ENCODE results near the gene RIN3.
"Not testable (repeated sequence)": the region's sequence is repeated elsewhere in the genome, so short reads cannot be mapped to it uniquely, and the experiment has no call there.

Gene RIN3

DNA sequence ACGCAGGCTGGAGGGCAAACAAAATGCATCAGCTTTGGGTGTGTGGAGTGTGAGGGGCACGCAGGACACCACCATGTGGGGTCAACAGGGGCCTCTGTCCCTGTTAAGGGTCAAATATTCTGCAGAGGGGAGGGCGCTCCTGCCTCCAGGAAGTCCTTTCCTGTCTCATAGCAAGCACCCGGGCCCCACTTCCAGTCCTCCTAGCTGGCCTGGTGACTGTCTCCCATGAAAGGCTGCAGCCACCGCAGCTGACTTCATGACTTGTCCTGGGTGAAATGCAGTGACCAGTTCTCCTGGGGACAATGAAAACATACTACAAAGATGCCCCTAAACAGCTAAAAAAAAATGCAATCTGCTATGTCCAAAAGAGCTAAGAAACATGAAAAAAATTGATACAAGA, 181.2 kb downstream of the RIN3 start:
- no peak for DNase-seq

DNA sequence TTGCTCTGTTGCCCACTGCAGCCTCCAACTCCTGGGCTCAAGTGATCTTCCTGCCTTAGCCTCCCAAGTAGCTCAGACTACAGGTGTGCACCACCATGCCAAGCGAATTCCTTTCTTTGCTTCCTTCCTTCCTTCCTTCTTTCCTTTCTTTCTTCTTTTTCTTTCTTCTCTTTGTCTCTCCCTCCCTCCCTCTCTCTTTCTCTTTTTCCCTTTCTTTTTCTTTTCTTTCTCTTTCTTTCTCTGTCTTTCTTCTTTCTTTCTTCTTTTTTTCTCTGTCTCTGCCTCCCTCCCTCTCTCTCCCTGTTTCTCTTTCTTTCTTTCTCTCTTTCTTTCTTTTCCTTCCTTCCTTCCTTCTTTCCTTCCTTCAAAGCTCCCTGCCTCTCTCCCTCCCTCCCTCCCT, 182.0 kb downstream of the RIN3 start:
- no peak for DNase-seq

DNA sequence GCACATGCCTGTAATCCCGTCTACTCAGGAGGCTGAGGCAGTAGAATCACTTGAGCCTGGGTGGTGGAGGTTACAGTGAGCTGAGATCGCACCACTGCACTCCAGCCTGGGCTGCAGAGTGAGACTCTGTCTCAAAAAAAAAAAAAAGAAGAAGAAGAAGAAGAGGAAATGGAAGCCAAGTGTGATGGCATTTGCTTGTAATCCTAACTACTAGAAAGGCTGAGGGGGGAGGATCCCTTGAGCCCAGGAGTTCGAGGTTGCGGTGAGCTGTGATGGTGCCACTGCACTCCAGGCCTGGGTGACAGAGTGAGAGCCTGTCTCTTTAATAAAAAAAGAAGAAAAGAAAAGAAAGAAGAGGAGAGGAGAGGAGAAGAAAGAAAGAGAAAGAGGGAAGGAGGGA, 182.8 kb downstream of the RIN3 start:
- DNase-seq = peak; percentile 64

DNA sequence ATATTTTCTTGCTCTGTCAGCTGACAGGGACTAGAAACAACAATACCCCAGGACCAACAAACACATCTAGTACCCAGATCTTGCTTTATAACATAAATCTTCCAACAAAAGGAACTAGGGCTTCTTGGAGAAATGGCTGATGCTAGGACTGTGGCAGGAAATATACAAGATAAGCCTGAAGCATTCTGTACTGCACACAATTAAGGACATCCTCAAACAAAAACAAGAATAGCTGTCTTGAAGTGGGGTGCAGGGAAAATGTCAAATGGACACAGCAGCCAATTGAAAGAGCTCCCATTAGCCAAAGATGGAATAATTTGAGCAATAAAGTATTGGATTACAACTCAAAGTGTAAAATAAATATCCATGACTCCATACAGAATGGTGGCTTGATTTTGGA, 184.8 kb downstream of the RIN3 start:
- no peak for DNase-seq

DNA sequence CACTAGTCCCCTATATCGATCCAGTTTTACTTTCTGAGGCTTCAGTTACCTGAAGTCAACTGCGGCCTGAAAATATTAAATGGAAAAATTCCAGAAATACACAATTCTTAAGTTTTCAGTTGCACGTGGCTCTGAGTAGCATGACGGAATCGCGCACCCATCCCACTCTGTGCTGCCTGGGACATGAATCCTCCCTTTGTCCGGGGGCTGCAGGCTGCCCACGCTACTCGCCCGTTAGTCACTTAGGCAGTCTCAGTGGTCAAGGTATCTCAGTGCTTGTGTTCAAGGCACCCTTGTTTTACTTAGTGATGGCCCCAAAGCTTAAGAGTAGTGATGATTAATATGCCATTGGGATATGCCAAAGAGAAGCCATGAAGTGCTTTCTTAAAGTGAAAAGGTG, 188.2 kb downstream of the RIN3 start:
- DNase-seq = no peak

DNA sequence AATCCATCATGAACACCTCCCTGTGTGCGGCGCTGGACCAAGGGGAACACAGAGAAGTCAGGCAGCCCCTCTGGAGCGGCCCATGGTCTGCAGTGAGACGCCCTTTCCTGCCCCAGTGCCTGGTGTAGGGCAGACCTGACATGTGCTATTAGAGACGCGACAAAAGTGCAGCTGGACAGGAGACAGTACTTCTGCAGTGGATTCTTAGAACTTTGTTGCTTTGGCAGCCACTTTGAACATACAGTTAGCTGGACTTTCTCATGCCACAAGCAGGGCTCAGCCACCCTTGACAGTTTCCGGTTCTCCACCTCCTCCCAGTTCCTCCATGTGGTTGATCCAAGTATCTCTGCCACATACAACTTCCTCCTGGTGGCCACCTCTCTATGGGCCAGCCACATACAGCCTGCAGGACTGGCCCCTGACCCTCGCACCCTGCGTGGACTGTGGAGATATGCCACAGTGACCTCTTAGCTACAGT, 188.9 kb downstream of the RIN3 start:
- DNase-seq = peak; percentile 46

DNA sequence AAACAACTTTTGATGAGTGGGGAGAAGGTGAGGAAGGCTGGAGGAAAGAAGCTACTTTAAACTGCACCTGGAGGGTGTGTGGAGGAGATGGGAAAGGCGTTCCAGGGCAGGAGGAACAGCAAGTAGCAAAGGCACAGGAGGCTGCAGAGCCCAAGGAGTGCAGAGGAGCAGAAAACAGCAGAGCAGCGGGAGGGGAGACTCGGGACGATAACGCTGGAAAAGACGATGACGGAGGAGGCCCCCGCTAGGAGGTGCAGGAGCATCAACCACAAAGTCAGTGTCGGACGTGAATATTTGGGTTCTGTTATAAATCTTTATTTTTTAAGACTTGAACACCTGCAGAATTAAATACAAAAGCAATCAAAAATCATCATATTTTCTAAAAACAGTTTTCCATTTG, 189.9 kb downstream of the RIN3 start:
- DNase-seq = no peak

DNA sequence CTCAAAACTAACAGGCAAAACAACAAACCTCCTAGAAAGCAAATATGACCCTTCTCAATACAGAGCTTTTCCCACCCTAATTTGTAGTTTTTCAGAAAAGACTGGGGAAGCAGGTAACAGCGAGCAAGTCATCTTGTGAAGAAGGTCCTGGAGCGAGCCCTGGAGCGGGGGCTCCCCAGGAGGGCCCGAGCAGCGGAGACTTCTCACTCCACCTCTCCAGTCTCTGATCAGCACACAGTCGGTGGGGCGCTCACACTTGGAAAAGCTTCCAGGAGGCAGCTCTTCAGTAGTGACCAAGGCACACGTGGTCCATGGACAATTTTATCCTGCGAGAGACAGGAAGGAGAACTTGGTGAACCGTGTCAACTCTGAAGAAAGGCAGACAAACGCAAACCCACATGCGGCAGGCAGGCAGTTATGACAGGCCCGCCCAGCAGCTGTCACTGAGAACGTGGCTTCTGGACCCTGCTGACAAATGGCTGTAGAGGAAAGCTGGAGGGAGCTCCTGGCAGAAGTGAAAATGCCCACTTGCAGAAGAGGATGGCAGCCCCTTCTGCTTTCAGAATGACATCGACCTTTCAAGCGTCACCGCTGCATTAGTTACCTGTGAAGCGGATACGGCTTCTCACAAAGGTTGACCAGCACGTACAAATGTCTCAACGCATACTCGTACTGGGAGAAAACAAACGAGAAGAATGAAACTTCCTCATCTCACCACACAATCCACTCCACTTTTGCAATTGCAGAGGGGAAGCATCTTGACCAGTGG, 190.6 kb downstream of the RIN3 start:
- DNase-seq = peak; percentile 18

DNA sequence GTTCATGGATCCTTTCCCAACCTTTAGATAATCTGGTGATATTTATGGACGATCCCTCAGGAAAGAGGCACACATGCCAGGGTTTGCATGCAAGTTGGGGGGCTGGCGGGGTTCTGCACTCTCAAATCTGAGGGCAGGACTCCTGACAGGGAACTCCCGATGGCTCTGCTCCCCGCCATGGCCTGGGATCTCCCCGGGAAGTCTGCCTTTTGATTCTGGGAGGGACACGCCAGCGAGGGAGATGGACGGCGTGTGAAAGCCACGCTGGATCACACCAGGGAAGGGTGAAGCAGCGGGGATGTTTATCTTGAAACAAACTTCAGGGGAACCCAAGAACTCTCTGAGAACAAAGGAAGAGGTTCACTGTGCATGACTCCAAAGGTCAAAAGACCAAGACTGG, 191.2 kb downstream of the RIN3 start:
- no peak for DNase-seq

DNA sequence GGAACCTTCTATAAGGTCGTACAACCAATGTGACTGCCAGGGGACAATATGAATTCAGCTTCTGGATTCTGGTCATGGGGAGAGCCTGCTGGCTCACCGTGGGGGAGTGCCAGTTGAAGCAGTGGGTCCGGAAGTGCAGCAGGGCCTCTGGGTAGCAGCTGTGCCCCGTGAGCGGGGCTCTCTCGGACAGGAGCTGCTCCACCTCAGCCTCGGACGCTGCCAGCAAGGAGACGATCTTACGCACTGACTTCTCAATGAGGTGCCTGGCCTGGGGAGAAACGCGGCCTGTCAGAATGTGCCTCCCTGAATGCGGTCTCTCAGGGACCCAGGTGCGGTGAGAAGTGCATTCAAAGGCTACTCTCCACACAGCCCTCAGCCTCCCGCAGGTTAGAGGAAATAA, 192.8 kb downstream of the RIN3 start:
- DNase-seq = no peak

DNA sequence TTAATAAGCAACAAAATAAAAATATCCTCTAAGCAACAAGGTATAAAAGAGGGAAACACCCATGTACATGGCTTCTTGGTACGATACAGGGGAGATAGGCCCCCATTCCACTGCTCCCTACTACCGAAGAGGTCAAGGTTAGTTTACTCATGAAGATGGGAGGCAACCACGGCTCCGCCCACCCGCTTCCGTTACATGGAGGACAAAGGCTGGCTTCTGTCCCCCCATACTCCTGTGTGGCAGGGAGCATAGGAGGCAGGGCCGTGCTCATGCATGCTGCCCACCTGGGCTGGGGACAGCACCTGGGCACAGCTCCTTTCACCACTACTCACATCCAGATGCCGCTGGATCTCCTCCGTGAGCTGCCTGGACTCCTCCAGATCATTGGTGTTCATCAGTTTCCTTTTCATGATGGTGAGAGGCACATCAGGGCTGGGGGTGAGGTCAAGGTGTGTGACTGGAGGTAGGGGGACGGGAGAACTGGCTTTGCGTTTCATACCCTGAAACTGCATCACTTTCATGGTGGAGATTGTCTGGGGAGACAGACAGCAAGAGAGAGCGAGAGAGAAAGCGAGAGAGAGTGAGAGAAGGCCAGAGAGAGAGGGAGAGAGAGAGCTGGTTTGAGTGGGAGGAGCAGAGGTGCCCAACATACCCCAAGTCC, 195.9 kb downstream of the RIN3 start:
- no peak for DNase-seq

DNA sequence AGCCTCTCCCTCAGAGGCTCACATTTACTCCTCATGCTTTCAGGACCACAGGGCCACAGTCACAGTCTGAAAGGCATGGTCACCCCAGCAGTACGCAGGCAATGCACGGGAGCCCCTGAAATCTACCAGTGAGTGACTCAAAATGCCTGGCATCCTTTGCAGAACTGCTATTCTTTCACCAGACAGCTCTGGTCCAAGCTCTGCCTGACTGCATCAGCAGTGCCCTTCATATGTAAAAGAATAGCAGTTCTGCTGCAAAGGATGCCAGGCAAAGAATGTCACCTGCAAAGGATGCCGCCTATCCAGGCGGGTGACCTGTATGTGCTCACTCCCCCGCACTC, 196.4 kb downstream of the RIN3 start:
- DNase-seq = no peak

DNA sequence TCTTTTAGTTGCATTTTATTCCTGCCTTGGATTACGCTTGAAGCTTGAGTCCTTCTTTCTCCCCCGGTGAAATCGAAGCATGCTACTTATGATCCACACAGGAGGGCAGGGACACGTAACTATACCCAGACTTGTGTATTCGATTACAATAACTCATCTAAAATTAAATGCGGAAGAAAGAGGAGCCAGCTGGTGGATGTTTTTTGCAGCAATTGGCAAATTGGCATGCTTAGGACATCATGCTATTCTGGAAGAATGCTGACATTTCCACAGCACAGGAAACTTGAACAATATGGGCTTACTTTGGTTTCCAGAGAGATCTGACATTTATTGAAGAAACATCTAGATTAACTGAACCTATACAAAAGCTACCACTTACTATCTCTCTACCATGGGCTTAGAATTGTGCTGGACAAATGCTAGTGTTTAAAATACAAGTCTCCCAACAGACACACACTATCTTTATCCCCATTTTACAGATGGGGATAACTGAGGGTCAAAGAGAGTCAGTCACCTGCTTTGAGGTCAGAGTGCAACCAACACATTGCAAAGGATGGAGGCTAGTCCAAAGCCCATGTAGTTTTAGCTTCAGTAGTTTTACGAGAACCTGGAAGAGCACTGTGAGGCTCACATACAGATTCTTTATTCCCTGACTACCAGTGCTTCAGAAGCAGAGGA, 198.5 kb downstream of the RIN3 start:
- no peak for DNase-seq

DNA sequence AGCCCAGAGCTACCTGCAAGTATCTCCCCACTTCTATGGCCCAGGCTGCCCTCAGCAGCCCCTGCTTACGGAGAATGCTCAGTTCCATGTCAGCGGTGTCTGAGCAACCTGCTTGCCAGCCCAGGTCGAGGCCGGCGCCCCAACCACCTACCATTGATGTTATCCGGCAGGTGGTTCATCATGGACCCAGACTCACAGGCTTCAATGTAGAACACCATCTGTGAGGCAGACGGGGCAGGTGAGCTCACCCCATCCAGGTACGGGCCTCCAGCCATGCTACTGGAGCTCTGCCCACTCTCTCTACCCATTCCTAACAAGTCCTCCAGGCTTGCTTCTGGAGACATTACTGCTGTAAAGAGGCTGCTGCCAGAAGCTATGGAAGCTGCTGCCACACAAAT, 199.1 kb downstream of the RIN3 start:
- DNase-seq = no peak

DNA sequence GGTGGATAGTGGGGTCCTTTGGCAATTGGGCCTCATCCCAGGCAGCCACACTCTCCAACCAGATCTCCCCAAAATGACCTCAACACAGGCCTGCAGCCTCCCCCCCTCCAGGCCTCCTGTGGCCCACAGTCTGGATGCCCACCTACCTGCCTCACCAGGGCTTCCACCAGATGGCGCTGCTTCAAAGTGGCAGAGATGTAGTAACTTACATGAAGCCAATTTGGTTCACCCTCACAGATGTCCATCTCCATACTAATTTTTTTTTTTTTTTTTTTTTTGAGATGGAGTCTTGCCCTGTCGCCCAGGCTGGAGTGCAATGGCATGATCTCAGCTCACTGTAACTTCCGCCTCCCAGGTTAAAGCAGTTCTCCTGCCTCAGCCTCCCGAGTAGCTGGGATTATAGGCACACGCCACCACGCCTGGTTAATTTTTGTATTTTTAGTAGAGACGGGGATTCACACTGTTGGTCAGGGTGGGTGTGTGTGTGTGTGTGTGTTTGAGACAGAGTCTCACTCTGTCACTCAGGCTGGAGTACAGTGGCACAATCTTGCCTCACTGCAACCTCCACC, 201.2 kb downstream of the RIN3 start:
- not testable (repeated sequence) for DNase-seq

DNA sequence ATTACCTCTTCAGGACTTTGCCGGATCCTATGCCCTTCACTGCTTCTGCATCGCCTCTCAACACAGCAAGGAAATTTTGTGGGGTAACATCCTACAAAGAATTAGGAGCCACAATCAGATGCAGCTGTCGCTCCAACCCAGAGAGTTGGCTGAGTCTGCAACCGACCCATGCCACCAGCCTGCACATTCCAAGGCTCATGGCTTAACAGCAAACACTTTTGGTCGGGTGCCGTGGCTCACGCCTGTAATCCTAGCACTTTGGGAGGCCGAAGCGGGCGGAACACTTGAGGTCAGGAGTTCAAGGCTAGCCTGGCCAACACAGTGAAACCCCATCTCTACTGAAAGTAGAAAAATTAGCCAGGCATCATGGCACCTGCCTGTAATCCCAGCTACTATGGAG, 202.6 kb downstream of the RIN3 start:
- no peak for DNase-seq

DNA sequence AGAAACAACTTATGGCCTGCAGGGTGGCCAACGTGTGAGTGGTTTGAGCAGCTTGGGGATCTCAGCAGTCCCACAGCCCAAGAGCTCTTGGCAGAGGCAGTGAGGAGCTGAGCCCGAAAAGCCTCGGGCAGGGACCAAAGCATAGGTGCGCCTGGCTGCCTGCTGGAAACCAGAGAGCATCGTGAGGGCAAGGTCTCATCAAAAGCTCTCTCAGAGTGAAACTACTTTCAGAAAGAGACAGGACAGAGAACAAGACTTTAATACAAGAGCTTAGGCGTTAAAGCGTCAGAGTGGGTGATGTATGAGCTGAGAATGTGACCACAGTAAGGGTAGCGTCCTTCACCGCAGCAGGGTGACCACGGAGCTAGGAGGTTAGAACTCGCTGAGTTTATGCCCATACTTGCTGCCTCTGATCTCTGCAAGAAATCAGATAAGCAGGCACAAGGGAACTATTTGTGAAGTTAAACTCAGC, 204.0 kb downstream of the RIN3 start:
- no peak for DNase-seq

DNA sequence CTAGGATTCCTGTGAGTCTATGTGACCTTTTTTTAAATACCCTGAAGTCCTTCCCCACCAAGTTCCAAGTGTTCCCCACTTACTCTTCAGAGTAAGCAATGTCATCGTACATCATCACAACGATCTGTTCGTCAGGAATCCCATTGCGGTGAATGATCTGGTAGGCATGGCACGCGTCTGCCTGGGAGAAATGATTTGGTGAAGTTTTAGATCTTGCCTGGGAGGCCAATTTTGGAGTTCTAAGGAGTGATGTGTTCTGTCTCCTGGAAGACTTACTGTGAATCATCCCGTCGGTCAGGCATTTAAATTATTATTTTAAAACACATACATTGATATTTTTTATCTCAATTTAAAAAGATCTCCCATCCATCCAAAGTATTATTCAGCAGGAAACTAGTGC, 205.1 kb downstream of the RIN3 start:
- DNase-seq = no peak

DNA sequence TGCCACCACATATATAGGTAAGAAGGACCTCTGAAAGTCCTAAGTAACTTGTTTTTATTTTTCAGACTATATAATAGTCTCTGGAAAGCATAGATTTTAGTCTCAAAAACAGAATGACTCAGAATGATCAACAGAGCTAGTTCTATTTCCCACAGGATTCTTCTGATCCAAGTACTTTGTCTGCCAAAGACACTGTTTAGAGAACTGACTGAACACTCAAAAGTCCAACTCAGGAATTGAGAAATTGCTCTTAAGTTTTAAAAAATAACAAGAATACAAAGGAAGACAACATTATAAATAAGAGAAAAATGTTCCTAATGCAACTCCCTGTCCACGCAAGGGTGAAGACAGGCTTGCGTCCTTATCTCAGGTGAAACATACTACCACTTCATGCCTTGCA, 205.8 kb downstream of the RIN3 start:
- DNase-seq = no peak

DNA sequence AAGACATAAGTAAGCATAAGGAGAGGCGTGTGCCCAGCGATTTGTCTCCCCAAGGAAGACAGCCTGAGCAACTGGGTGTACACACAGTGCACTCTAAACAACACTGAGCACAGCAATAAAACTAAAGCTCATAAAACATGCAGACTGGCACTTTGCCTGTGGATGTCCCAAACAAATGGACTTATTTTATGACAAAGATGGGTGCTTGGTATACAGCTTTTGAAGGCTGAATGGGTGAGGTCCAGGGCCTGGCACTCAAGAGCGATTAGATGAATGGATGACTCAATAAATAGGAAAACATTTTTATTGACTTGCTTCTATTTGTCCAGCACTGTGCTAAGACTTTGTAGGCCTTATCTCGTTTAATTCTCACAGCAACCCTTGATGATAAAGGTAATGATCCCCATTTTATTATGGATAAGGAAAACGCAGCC, 206.3 kb downstream of the RIN3 start:
- no peak for DNase-seq

DNA sequence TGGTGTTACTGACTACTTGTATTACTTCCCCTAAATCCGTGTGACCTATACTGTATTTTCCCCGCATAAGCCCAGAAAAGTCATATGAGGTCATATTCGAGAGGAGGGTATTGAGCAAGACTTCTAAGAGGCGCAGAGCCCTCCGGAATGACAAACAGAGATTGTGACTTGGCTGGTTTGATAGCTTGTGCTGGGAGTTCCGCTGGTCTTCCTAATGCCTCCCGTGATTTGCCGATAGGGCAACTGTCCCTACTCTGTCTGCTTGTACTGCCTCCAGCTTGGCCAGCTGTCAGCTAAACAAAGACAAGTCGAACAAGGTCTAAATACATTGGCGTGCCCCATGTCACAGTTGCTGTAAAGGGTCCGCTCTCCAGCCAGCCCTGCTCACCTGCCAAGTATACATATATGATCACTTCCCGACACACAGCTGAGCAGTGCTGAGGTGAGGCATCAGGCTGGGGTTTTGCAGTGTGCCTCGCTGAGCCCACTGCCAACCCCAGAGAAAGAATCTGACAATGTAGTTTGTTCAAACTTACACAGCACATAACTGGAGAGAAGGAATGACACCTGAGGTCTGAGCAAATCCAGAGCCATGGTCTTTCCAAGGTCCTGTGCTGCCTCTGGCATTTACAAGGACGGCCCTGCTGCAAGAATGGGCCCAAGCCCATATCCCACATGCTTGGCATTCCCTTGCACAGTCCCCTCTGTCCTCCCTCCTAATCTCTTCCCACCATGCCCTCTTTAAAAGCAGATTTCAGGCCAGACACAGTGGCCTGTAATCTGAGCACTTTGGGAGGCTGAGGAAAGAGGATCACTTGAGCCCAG, 211.1 kb downstream of the RIN3 start:
- DNase-seq = no peak

DNA sequence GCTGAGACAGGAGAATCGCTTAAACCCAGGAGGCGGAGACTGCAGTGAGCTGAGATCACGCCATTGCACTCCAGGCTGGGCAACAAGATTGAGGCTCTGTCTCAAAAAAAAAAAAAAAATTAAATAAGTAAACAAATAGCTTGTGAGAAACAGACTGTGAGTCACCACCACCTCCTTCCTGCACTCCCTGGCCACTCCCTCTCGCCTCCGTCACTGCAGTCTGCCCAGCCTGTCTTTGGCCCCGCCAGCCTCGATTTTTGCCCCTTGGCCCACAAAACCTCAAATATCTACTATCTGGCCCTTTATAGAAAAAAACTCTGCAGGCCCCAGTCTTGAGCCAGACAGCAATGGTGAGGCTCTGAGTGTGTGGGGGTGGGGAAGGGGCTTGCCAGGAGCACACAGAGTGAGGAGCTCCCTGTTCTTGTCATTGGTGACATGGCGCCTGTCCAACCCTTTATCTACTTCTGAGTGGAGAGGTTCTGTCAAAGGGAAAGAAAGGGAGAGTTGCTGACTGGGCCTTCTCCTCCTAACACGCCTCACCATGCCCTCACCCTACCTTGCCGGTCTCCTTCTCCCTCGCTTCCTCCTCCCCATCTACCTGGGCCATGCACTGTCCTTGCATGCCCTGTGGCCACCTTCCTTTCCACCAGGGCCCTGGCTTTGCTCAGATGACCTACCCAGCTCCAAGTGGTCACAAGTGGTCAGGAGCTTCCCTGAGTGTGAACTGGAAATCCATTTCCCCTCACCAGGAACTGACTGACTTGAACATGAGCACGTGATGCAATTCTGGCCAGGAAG, 212.8 kb downstream of the RIN3 start:
- DNase-seq = no peak
